Dedifferentiated amniotic fluid mesenchymal stem cell (primary cell): ENCODE measurements around the gene PTGFR.
A peak's percentile ranks its signal among the peaks of the same experiment; 100 is the strongest.

ENCODE experiments used
- DNase-seq: peaks from one replicate; pipeline ENCODE4 v3.0.0-alpha.2; 2016; ENCODE audit errors: extremely low spot score

Gene PTGFR, protein sequence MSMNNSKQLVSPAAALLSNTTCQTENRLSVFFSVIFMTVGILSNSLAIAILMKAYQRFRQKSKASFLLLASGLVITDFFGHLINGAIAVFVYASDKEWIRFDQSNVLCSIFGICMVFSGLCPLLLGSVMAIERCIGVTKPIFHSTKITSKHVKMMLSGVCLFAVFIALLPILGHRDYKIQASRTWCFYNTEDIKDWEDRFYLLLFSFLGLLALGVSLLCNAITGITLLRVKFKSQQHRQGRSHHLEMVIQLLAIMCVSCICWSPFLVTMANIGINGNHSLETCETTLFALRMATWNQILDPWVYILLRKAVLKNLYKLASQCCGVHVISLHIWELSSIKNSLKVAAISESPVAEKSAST

DNA sequence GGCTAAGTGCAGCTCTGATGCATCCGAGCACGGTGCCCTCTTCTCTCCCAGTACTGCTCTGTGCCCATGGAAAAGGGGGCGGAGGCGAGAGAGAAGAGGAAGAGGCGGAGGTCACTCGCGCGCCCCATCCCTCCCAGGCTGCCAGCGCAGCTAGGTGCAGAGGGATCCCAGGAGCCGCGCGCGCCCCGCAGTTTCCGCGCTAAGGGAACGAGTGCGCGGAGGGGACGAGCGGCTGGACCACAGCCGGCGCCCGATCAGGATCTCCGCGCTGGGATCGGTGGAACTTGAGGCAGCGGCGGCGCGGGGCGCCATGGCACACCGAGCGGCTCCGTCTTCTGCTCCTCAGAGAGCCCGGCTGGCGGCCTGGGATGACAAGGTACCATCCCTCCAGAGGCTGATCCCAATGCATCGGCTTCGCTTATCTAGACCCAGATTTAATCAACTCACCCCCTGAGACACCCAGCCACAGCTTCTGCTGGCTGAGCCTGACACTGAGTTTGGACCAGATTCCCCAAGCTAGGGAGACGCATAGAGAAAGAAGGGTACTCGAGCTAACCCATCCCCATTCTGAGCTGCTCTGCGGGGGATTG lies at the start of gene PTGFR:
TSS of gene PTGFR (plus strand) at position 114 of the 590 bp plus-strand sequence. CDS start 1,770 bp downstream, outside the sequence.
- peak; percentile 37 for DNase-seq

DNA sequence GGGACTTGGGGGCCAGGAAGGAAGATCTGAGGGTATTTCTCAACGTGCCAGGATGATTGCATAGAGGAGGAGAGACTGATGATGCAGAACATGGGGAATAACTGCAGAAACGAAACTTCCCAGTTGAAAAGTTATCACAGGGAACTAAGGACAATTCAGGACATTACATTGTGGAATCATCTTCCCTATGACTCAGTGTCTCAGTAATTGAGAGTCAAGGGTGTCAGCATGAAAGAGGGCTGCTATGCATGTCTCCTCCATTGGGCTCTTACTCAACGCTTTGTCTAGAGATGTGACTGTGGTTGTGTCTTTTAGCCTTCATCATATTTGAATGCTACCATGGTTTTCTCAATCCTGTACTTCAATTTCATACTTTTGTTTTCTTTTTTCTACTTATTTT lies 48.9 kb upstream of the PTGFR start:
- no peak for DNase-seq

DNA sequence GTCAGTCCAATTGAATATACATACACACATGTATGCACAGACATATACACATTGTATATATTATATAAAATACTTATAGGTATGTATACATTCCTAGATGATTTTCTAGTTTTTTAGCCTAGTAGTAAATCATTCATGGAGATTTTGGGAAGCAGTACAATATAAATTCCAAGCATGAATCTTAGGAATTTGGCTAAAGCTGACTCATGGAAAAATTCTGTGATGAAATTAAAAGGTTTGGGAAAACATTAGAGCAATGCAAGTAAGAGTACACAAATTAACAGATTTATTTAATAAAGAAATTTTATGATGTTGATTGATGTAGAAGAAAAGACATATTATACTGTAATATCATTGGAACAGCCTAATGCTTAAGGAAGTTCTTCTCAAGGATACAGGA lies 43.7 kb upstream of the PTGFR start:
- DNase-seq, result peak; percentile 60

DNA sequence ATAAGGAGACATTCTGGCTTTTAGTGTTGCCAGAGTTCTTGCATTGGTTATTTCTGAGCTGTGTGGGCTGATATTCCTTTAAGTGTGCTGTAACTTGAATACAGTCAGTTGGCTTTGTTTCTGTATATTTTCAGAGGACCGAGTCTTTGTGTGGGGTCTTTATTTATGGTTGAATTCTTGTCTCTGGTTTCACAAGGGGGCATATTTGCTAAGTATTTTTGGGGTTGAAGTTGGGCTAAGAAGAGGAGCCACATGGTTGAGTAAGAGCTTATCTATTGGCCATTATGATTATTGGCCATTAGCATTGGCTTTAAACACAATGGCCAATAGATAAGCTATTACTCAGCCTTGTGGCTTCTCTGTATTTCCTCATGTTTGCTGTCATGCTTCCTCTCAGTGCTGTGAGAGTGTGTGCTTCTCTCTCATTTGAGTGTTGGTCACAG lies 26.3 kb upstream of the PTGFR start:
- DNase-seq, result no peak

DNA sequence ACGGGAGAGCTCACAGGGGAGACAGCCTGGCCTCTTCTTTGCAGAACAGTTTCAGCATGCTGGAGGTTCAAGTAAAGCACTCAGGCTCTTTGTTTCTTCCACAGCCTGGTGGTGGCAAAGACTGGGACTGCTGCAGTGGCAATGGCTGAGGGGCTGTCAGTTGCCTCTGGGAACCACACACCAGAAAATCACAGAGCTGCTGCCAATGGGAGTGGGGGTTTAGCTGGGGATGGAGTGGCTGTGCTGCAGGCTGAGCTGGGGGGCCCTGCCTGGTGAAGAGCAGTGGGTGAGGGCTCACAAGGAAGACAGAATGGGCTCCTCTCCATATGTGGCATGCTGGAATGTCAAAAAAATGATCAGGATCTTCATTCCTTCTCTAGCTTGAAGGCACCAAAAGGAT lies 25.6 kb upstream of the PTGFR start:
- DNase-seq, result no peak

DNA sequence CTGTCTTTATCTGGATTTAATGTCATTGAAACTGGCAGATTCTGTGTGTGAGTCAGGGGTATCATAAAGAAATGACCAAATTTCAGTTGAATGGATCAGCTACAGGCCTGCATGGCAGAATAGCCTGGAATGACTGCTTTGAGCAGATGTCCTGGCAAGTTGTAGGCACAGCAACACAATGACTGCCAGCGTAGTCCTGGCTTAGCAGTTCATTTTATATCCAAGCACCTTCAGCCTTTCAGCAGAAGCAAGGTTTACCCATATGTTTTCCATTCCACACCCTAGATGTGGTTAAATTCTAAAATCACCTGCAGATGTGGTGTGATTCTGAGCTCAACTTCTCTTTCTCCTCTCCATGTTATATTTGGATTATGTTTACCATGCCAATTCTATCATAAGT lies 22.3 kb upstream of the PTGFR start:
- no peak for DNase-seq

DNA sequence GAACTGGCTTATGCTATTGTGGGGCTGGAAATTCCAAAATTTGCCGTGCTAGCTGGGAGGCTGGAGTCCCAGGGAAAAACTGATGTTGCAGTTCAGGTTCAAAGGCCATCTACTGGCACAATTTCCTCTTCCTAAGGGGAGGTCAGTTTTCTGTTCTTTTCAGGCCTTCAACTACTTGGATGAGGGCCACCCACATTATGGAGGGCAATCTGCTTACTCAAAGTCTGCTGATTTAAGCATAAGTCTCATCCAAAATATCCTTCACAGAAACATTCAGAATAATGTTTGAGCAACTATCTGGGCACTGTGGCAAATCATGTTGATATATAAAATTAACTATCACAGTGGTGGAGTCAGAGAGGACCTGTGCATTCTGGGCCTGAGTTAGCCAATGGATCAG lies 21.2 kb upstream of the PTGFR start:
- no peak for DNase-seq

DNA sequence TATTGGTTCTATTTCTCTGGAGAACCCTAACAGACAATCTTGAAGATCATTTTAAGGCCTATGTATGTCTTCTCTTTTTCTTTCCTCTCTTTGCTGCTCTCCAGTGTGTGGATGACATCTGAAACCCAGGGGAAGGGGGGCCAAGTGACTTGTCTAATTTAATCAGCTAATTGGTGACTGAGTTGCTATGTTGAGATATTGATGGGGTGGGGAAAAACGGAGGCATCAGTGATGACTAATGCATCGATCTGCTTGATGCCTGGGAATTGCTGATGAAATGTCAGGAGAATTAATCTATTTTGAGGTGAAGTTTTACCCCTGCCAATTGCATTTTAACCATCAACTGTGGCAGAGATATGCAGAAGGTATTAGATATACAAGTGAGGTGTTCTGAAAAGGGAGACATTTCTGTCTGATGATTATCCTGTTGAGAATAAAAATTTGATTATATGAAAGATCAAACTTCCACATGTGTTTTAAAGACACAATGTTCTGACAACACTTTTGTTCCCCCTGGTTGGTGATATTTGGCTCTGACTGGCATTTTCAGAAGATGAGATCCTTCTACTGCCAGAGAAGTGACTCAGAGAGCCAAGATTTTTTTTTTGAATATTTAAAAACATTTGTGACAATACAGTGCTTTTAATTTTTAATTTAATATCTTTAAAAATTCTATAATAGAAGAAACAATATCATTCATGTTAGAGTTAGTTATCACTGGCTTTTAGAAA lies 18.7 kb upstream of the PTGFR start:
- DNase-seq, result no peak

DNA sequence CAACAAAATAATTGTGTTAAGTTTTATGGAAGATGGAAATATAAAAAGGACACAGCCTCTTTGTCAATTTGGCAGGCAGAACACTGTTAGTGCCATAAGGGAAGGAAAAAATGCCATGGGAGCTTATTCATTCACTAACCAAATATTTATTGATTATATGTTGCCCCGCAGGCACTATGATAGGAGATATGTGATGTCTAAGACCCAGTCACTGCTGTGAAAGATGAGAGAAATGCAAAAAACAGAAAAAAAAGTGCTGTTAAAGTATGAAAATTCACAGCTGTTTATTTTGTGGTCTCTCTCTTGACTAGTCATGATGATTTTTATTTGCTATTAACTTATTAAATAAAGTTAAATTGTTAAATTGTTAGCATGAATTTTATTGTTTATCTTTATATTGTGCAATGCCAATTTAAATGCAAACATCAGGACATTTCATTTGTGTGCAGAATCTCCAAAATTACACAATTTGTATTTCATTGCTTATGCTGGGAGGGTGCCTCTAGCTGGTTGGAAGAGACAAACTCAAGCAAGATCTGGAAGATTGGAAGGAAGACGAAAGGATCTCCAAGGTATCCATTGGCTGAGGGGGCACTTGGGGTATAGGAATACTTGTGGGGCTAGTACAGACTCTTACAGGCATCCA lies 17.8 kb upstream of the PTGFR start:
- no peak for DNase-seq

DNA sequence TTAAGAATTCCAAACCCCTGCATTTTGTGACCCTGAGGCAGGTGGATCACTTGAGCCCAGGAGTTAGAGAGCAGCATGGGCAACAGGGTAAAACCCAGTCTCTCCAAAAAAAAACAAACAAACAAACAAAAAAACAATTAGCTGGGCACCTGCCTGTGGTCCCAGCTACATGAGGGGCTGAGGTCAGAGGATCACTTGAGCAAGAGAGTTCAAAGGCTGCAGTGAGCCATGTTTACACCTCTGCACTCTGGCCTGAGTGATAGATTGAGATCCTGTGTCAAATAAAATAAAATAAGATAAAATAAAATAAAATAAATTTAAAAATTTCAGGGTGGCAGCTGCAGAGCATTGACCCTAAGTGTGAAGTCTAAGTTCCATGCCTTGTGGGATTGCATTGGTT lies 16.7 kb upstream of the PTGFR start:
- DNase-seq, result no peak

DNA sequence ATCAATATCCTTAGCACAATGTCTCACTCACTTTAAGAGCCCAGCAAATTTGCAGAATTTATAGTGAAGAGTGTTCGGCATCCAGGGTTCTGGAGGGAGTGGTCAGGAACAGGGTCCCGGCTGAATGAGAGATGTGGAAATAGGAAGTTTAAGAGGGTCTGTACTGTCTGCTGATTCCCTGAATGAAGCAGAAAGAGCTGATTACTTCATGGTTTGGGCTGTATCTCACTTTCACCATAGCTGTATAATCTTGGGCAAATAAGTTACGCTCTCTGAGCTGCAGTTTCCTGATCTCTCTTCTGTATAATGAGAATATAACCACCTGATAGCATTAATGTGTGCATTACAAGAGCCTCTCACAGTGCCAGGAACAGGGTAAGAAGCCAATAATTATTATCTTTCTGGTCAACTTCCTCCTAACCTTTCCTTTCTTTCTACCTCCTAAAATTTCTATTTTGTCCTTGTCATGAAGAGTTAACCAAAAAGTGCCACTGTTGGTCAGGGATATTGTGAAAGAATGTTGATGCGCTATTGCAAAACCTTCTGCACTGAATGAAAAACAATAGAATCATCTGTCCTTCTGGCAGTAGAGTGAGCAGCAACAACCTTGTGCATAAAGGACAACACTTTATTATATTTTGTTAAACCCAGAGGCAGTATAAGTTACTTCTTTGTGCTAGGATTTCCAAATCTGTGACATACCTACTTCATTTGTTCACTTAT lies 14.7 kb upstream of the PTGFR start:
- DNase-seq, result no peak

DNA sequence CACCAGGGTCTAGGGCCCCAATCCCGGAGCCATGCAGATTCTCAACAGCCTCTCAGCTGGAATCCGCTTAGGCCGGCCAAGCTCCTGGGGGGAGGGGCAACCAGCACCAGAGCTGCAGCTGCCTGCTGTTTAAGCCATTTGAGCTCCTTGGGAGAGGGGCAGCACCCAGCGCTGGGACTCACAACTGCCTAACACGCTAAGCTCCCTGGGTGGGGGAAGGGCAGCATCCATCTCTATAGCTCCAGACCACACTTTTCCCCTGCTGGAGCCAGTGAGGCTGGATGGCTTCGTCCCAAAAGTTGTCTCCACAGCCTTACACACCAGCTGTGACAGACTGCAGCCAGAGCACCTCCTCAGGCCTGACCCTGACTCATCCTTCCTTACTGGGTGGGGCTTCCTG lies 6.9 kb upstream of the PTGFR start:
- DNase-seq, result no peak

DNA sequence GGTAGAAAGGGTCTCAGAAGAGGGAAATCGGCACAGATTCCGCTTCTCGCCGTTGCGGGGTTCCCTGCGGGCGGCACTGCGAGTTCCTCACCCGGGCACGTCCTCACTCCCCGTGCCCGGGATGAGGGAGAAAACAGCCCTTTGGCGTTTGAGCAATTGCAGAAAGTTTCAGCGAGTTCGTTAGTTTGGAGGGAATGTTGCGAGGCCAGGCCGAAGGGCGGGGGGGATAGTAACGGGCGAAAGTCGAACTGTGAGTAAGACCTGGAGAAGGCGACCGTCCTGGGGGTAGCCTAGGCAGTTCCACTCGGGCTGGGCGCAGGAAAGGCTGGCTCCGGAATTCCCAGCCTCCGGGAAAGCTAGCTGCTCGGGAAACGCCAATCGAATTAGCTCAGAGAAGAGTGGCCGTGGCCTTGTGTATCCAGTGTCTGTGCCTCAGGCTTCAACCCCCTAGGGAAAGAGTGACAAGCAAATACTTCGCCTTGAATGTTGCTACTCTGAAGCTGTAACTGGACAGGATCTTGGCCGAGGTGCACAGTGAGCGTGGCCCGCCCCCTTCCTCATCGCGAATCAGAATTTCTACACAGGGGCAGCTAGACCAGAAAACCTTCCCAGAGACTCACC lies 787 bp downstream of the PTGFR start:
- DNase-seq, result peak; percentile 60

DNA sequence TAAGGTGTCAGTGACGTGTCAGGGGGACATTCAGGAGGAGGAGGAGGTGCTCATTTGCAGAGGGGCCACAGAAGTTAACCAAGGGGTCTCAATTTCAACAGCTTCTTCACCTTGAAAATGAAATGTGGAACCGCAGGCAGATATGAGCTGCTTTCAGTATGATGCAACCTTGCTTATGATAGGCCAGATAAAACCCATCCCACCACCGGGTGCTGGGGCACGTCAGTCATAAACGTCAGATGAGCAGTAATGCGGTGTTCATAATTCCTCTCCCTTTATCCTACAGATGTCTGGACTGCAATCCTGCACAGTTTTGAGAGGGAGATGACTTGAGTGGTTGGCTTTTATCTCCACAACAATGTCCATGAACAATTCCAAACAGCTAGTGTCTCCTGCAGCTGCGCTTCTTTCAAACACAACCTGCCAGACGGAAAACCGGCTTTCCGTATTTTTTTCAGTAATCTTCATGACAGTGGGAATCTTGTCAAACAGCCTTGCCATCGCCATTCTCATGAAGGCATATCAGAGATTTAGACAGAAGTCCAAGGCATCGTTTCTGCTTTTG lies 1.7 kb downstream of the PTGFR start:
- DNase-seq, result no peak

DNA sequence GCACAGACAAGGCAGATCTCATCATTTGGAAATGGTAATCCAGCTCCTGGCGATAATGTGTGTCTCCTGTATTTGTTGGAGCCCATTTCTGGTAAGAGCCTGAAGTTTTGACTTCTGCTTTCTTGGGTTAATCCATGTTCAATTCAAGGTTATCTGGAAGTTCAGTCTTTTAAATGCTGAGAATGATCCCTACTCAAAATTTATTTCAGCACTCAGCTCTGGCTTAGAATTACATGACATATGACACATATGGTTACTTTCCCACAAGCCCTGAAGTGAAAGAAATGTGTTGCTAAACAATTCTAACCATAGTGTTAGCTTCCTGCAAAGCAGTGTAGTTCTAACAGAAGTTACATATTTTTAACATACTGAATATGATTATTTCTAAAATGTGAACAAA lies 2.7 kb downstream of the PTGFR start:
- DNase-seq, result no peak

DNA sequence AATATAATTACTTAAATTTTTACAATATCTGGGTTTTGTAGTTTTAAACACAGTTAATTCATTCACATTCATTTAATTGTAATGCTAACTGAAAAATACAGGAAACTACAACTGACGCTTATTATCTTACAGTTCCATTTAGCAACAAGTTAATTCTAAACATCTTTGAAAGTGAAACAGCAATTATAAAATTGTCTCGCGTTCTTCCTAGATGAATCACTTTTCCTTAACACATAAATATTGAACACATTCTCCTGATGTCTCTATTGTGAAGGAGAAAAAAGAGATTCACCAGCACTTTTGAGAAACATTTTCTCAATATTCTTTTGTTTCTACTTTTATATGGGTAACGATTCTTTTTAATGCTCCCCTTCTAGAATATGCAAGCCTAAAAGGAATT lies 6.4 kb downstream of the PTGFR start:
- DNase-seq, result no peak

DNA sequence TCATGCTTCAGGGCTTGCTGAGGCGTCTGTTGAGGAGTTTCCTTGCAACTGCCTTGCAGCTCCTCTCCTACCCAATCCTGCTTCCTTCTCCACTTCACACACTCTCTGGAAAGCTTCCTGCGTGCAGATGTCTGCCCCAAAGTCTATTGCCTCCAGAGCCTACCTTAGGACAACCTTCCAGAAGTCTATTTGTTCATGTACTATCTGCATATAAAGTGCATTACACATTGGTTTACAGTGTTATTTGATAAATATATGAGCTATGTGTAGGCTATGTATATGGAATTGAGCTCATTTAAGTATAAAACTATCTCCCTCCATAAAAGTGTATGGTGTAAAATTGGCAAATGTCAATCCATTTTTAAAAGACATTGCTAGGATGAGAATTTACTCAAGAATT lies 9.8 kb downstream of the PTGFR start:
- no peak for DNase-seq

DNA sequence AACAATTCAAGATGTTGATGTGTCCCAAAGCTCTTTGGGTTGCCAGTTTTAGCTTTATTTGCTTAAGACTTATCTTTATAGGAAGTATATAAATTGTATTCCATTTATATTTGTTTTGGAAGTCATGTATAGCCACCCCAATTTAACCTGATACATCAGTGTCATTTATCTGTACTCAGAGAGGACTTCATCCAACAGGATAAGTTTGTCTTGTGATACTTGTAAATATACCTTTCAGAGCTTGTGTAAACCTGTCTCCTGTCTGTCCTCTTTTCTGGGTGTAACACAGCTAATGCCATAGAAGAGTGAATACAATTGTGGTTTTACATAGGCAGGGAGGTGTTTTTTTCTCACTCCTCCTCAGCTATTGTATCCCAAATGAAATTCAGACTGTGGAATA lies 10.4 kb downstream of the PTGFR start:
- DNase-seq, result no peak

DNA sequence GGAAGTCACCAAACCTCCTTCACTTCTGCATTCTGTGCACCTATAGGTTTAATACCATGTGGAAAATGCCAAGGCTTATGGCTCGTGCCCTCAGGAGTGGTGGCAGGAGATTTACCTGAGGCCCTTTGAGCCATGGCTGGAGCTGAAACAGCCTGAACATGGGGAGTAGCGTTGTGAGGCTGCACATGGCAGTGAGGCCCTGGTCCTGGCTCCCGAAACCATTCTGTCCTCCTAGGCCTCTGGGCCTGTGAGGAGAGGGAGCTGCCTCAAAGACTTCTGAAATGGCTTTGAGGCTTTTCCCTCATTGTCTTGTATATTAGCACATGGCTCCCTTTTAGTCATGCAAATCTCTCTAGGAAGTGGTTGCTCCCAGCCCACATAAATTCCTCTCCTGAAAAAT lies 20.6 kb downstream of the PTGFR start:
- DNase-seq, result no peak

DNA sequence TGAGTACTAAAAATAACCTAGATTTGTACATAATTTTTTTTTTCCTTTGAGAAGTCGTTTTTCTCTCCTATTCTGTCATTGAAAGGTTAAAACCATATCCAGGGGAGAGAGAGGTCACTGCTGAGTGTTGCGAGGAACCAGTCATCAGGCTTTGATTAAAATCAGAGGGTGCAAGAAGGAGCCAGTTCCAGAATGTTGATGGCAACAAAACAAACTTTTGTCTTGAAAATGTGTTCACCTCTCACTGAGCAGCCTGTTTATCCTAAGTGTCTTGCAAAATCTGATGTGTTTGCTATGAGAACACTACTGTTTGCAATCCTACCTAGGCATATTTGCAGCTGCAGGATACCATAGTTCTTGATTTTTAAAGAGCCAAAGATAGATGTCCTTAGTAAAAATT lies 25.9 kb downstream of the PTGFR start:
- no peak for DNase-seq

DNA sequence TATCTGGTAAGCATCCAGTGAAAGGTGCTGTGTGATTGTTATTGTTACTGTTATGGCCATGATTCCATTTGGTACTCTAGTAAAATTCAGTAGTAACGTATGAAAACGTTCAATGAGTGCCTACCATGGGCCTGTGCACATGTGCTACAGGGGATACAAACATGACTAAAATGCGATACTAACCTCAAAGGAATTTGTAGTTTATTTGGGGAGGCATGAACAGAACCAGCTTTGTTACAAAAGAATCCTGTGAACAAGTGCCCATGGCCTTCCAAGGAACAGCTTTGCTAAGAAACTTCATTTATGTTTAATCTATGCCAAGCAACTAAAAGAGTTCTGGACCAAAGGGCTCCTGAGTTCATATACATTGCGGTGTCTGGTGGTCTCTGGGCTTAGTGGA lies 28.7 kb downstream of the PTGFR start:
- DNase-seq, result no peak
